ENCODE data around the gene SLC10A1.
"Not testable (repeated sequence)": the region's sequence is repeated elsewhere in the genome, so short reads cannot be mapped to it uniquely, and the experiment has no call there.

Gene SLC10A1

GRCh38 chr14:69767369-69767999 is 29.6 kb downstream of the SLC10A1 start:
- DNase-seq, result peak; percentile 84

- DNase-seq, result peak; percentile 96
These were observed 30.1 kb downstream of the SLC10A1 start, which contains the start of gene SRSF5 for GRCh38 chr14:69766984-69767368. Gene SRSF5 (plus strand): TSS chr14:69767142. CDS start chr14:69768157, 1,015 bp downstream.

- no peak for DNase-seq
These were observed 33.1 kb downstream of the SLC10A1 start for GRCh38 chr14:69763761-69764510.

GRCh38 chr14:69760810-69761209 is 36.2 kb downstream of the SLC10A1 start:
- DNase-seq, result no peak

- no peak for DNase-seq
These were observed 40.7 kb downstream of the SLC10A1 start for GRCh38 chr14:69756298-69756697.

- DNase-seq, result no peak
These were observed 41.3 kb downstream of the SLC10A1 start for GRCh38 chr14:69755784-69756183.

- DNase-seq, result no peak
These were observed 41.7 kb downstream of the SLC10A1 start for GRCh38 chr14:69755296-69755695.

- no peak for DNase-seq
These were observed 42.6 kb downstream of the SLC10A1 start for GRCh38 chr14:69754487-69754886.

- no peak for DNase-seq
These were observed 43.2 kb downstream of the SLC10A1 start for GRCh38 chr14:69753860-69754259.

GRCh38 chr14:69752773-69753172 is 44.3 kb downstream of the SLC10A1 start:
- no peak for DNase-seq

GRCh38 chr14:69750495-69750894 is 46.5 kb downstream of the SLC10A1 start:
- no peak for DNase-seq

GRCh38 chr14:69749956-69750355 is 47.1 kb downstream of the SLC10A1 start:
- DNase-seq, result no peak

- no peak for DNase-seq
These were observed 56.0 kb downstream of the SLC10A1 start for GRCh38 chr14:69741055-69741454.

- DNase-seq, result not testable (repeated sequence)
These were observed 60.6 kb downstream of the SLC10A1 start for GRCh38 chr14:69736405-69736804.

- DNase-seq, result not testable (repeated sequence)
These were observed 65.0 kb downstream of the SLC10A1 start for GRCh38 chr14:69731919-69732598.

- DNase-seq, result no peak
These were observed 69.2 kb downstream of the SLC10A1 start for GRCh38 chr14:69727860-69728259.

- peak; percentile 17 for DNase-seq
These were observed 70.1 kb downstream of the SLC10A1 start for GRCh38 chr14:69726761-69727511.

Measured in NCI-H446 treated with DMSO at 0.1 percent for 48 hours (cell line).